ENCODE data around the gene LARGE1. TPM values are rescaled to one million over a fixed set of nuclear protein-coding genes. Genes with fewer than 3 reads are reported as not detected.

The LARGE1 gene
- total RNA-seq, 1 donor: 15.0 TPM

- DNase-seq (ENCODE audit: low read depth): no peak
- TF ChIP-seq CTCF (IDR thresholded peaks at IDR 0.05; ENCODE audit: insufficient read depth, low read length): no peak
- no peak overlapping the region for H3K4me3 ChIP-seq (ENCODE audit: low read depth, low read length)
Measured at GRCh38 chr22:33415401-33415800, 504.9 kb downstream of the LARGE1 start.

GRCh38 chr22:33409079-33409478 is 511.2 kb downstream of the LARGE1 start:
- H3K4me3 ChIP-seq (ENCODE audit: low read depth, low read length): no peak overlapping the region

GRCh38 chr22:33405194-33405593 is 515.1 kb downstream of the LARGE1 start:
- H3K4me3 ChIP-seq (ENCODE audit: low read depth, low read length): no peak overlapping the region
- no peak for DNase-seq (ENCODE audit: low read depth)
- TF ChIP-seq CTCF (IDR thresholded peaks at IDR 0.05; ENCODE audit: insufficient read depth, low read length): no peak

More at GRCh38 chr22:33409079-33409478, 511.2 kb downstream of the LARGE1 start:
- no peak for DNase-seq (ENCODE audit: low read depth)
- no peak for TF ChIP-seq CTCF (IDR thresholded peaks at IDR 0.05; ENCODE audit: insufficient read depth, low read length)

- no peak for TF ChIP-seq CTCF (IDR thresholded peaks at IDR 0.05; ENCODE audit: insufficient read depth, low read length)
- H3K4me3 ChIP-seq (ENCODE audit: low read depth, low read length): no peak overlapping the region
- DNase-seq (ENCODE audit: low read depth): no peak
Measured at GRCh38 chr22:33404723-33405122, 515.6 kb downstream of the LARGE1 start.

- no peak for DNase-seq (ENCODE audit: low read depth)
- TF ChIP-seq CTCF (IDR thresholded peaks at IDR 0.05; ENCODE audit: insufficient read depth, low read length): no peak
- no peak overlapping the region for H3K4me3 ChIP-seq (ENCODE audit: low read depth, low read length)
Measured at GRCh38 chr22:33402325-33402724, 518.0 kb downstream of the LARGE1 start.

GRCh38 chr22:33401291-33401690 is 519.0 kb downstream of the LARGE1 start:
- no peak for TF ChIP-seq CTCF (IDR thresholded peaks at IDR 0.05; ENCODE audit: insufficient read depth, low read length)
- DNase-seq (ENCODE audit: low read depth): peak; percentile 39
- no peak overlapping the region for H3K4me3 ChIP-seq (ENCODE audit: low read depth, low read length)

GRCh38 chr22:33400891-33401290 is 519.4 kb downstream of the LARGE1 start:
- no peak for TF ChIP-seq CTCF (IDR thresholded peaks at IDR 0.05; ENCODE audit: insufficient read depth, low read length)
- DNase-seq (ENCODE audit: low read depth): no peak
- no peak overlapping the region for H3K4me3 ChIP-seq (ENCODE audit: low read depth, low read length)
